HL-60 (cell line): ENCODE results near the gene LAMTOR5.

Source experiments
- CTCF ChIP-seq: IDR thresholded peaks from one replicate; pipeline ENCODE4 v1.5.1; 2011; ENCODE audit warnings: low read length, control low read depth, inconsistent platforms; ENCODE audit not compliant: insufficient read depth
- POLR2AphosphoS5 ChIP-seq: IDR thresholded peaks from 2 replicates; pipeline ENCODE4 v1.6.1; 2012; ENCODE audit warnings: low read depth

DNA sequence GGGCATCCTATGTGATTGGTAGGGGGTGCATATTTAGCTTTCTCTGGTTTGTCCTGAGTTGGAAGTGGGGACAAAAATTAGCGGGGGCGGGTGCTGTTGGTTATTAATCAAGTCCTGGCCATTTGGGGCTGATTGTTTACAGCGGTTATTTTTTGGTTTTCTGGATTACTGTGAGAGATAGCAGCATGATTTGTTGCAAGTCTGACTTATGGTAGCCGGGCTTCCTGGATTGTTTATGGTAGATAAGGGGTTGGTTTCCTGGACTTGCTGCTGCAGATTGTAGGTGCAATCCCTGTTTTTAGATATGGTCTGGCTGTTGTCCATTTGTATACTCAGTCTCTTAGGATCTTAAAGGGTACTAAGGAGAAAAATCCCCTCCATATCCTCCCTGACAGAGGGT, 31.4 kb upstream of the LAMTOR5 start:
- TF ChIP-seq POLR2AphosphoS5, result no peak
- no peak for TF ChIP-seq CTCF
